MCF 10A (cell line): ENCODE measurements around the gene TMEM143. TPM values are rescaled to one million over a fixed set of nuclear protein-coding genes. Genes with fewer than 3 reads are reported as not detected.

Experiments
- BruUV-seq: library from RNA; stranded (reverse); fragments of 400-500 nt; replicated peaks from 2 replicates; lab custom pipeline; 2021; lab: Mats Ljungman, UMichigan
- CTCF ChIA-PET: fragments of 300-600 bp; sonication (Branson Sonifier 250); formaldehyde crosslinking; extraction: SDS; loops from one replicate; lab custom pipeline; 2021; ENCODE audit warnings: antibody characterized with exemption, inconsistent platforms; lab: Yijun Ruan, JAX
- POLR2A ChIA-PET: fragments of 300-600, 350-650 bp; sonication (Branson Sonifier 250); formaldehyde crosslinking; extraction: SDS; loops from one replicate; lab custom pipeline; 2020; ENCODE audit warnings: antibody characterized with exemption, inconsistent platforms; lab: Yijun Ruan, JAX
- DNase-seq: peaks from one replicate; pipeline ENCODE4 v3.0.0-alpha.2; 2018; ENCODE audit not compliant: unreplicated experiment
- H3K27ac Mint-ChIP-seq: one replicate; pipeline ENCODE4 v1.8.0; 2022; ENCODE audit warnings: mild to moderate bottlenecking, low read depth, mixed read lengths; ENCODE audit not compliant: unreplicated experiment
- H3K27me3 Mint-ChIP-seq: one replicate; pipeline ENCODE4 v1.8.0; 2022; ENCODE audit warnings: mixed read lengths; ENCODE audit not compliant: insufficient read depth, unreplicated experiment
- H3K36me3 Mint-ChIP-seq: one replicate; pipeline ENCODE4 v1.8.0; 2022; ENCODE audit warnings: mild to moderate bottlenecking, moderate library complexity, mixed read lengths; ENCODE audit not compliant: insufficient read depth, unreplicated experiment
- H3K4me1 Mint-ChIP-seq: one replicate; pipeline ENCODE4 v1.8.0; 2022; ENCODE audit warnings: mixed read lengths; ENCODE audit not compliant: insufficient read depth, unreplicated experiment
- H3K4me3 Mint-ChIP-seq: one replicate; pipeline ENCODE4 v1.8.0; 2022; ENCODE audit warnings: mild to moderate bottlenecking, moderate library complexity, mixed read lengths; ENCODE audit not compliant: unreplicated experiment
- H3K9me3 Mint-ChIP-seq: one replicate; pipeline ENCODE4 v1.8.0; 2022; ENCODE audit warnings: mixed read lengths; ENCODE audit not compliant: unreplicated experiment
- intact Hi-C: fragments of 100-400 bp; cut with micrococcal nuclease; formaldehyde crosslinking; loops from 2 replicates; pipeline ENCODE4 v1.14.1; 2022
- total RNA-seq: library from RNA; stranded (reverse); gene quantifications from 2 replicates; pipeline ENCODE4 v1.2.3, GENCODE V29; 2022
- TF ChIP-seq, protein P1 (sequence below): fragments of 200-600 bp; IDR thresholded peaks from one replicate; pipeline ENCODE4 v1.8.0; 2022; ENCODE audit warnings: antibody characterized with exemption, mild to moderate bottlenecking; ENCODE audit not compliant: unreplicated experiment

TMEM143 gene
- total RNA-seq, 1 experiment from 2014 or later: 6.0 TPM

- no peak for DNase-seq
- Mint-ChIP-seq H3K27me3 (no peaks in the 10 kb centered on the region), H3K4me1 (peaks cover 6% of the 10 kb centered on the region), H3K4me3 (no peak overlapping the region), H3K27ac (no peak overlapping the region), H3K36me3 (peaks cover 79% of the 10 kb centered on the region), H3K9me3 (no peaks in the 10 kb centered on the region)
- ChIA-PET POLR2A (no interaction called here), CTCF (interaction anchor here (0.6 kb wide), 1 partner anchor 47 kb away, joined by 5 read pairs; no protein-coding TSS in a partner anchor)
- TF ChIP-seq, protein P1, sequence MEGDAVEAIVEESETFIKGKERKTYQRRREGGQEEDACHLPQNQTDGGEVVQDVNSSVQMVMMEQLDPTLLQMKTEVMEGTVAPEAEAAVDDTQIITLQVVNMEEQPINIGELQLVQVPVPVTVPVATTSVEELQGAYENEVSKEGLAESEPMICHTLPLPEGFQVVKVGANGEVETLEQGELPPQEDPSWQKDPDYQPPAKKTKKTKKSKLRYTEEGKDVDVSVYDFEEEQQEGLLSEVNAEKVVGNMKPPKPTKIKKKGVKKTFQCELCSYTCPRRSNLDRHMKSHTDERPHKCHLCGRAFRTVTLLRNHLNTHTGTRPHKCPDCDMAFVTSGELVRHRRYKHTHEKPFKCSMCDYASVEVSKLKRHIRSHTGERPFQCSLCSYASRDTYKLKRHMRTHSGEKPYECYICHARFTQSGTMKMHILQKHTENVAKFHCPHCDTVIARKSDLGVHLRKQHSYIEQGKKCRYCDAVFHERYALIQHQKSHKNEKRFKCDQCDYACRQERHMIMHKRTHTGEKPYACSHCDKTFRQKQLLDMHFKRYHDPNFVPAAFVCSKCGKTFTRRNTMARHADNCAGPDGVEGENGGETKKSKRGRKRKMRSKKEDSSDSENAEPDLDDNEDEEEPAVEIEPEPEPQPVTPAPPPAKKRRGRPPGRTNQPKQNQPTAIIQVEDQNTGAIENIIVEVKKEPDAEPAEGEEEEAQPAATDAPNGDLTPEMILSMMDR: no peak
- no TSS peak for BruUV-seq
- intact Hi-C loops: no loop called here
Observed at GRCh38 chr19:48385461-48386087, 21.8 kb upstream of the TMEM143 start.

GRCh38 chr19:48382286-48382685, 18.5 kb upstream of the TMEM143 start:
- ChIA-PET CTCF (interaction anchor here (0.7 to 1.4 kb wide), 2 partner anchors 9 to 199 kb away, joined by 3 to 10 read pairs; partner anchors contain the start of gene KDELR1), POLR2A (interaction anchor here (1.4 kb wide), 1 partner anchor 9 kb away, joined by 3 read pairs; the partner anchor contains the start of gene KDELR1)
- no peak for DNase-seq
- no peak overlapping the region for H3K4me3 Mint-ChIP-seq
- no peak overlapping the region for H3K27ac Mint-ChIP-seq
- no TSS peak for BruUV-seq
- H3K27me3 Mint-ChIP-seq: no peaks in the 10 kb centered on the region
- peaks cover 63% of the 10 kb centered on the region for H3K36me3 Mint-ChIP-seq
- TF ChIP-seq, protein P1: no peak
- no peaks in the 10 kb centered on the region for H3K9me3 Mint-ChIP-seq
- no peaks in the 10 kb centered on the region for H3K4me1 Mint-ChIP-seq
- intact Hi-C loops: no loop called here

GRCh38 chr19:48381178-48381950, 17.6 kb upstream of the TMEM143 start:
- no peak for DNase-seq
- no peaks in the 10 kb centered on the region for H3K4me1 Mint-ChIP-seq
- no TSS peak for BruUV-seq
- H3K9me3 Mint-ChIP-seq: no peaks in the 10 kb centered on the region
- H3K36me3 Mint-ChIP-seq: peaks cover 54% of the 10 kb centered on the region
- no peaks in the 10 kb centered on the region for H3K27me3 Mint-ChIP-seq
- no peak overlapping the region for H3K27ac Mint-ChIP-seq
- H3K4me3 Mint-ChIP-seq: no peak overlapping the region
- TF ChIP-seq, protein P1: no peak
- ChIA-PET POLR2A (interaction anchor here (0.7 to 1.5 kb wide), 3 partner anchors 9 to 40 kb away, joined by 3 read pairs; partner anchors contain the start of gene KDELR1), CTCF (interaction anchor here (0.7 to 1.4 kb wide), 3 partner anchors 10 to 199 kb away, joined by 3 to 10 read pairs (median 4); partner anchors contain the start of gene KDELR1)
- intact Hi-C loops: no loop called here

- Mint-ChIP-seq H3K27me3 (no peaks in the 10 kb centered on the region), H3K4me1 (no peaks in the 10 kb centered on the region), H3K9me3 (no peaks in the 10 kb centered on the region), H3K27ac (no peak overlapping the region), H3K36me3 (peaks cover 31% of the 10 kb centered on the region), H3K4me3 (no peak overlapping the region)
- BruUV-seq: no TSS peak
- no peak for DNase-seq
- intact Hi-C loops: no loop called here
- CTCF ChIA-PET: interaction anchor here (1.0 kb wide), 1 partner anchor 12 kb away, joined by 5 read pairs; the partner anchor contains the start of gene KDELR1
- POLR2A ChIA-PET: interaction anchor here (1.3 kb wide), 1 partner anchor 15 kb away, joined by 5 read pairs; the partner anchor contains the start of genes SYNGR4 and TMEM143
- TF ChIP-seq, protein P1: no peak
Observed at GRCh38 chr19:48379058-48379457, 15.3 kb upstream of the TMEM143 start.
